ENCODE results near the gene DGKH. TPM values are rescaled to one million over a fixed set of nuclear protein-coding genes. Genes with fewer than 3 reads are reported as not detected.

The DGKH gene
- polyA plus RNA-seq, 1 donor from 2014 or later: 3.5 TPM

- no peaks in the 10 kb centered on the region for H3K9me3 ChIP-seq (ENCODE audit: low read length)
- H3K36me3 ChIP-seq (ENCODE audit: insufficient read depth, low read length): peaks cover 12% of the 10 kb centered on the region
- H3K9ac ChIP-seq (ENCODE audit: low read length): no peak overlapping the region
- no peaks in the 10 kb centered on the region for H3K9me2 ChIP-seq (ENCODE audit: insufficient read depth, low read length)
- H3K4me2 ChIP-seq (ENCODE audit: low read length): no peak overlapping the region
- TF ChIP-seq EP300 (conservative IDR thresholded peaks at IDR 0.05; ENCODE audit: poor library complexity, severe bottlenecking) (no peak), TAF1 (IDR thresholded peaks at IDR 0.05; ENCODE audit: low read depth) (no peak)
- H3K4me3 ChIP-seq (ENCODE audit: low read length): no peak overlapping the region
- H3K27ac ChIP-seq (ENCODE audit: low read length): no peak overlapping the region
- no peaks in the 10 kb centered on the region for H3F3A ChIP-seq (ENCODE audit: insufficient read depth, low read length, poor library complexity, severe bottlenecking)
- H4K20me1 ChIP-seq (ENCODE audit: insufficient read depth): no peaks in the 10 kb centered on the region
- H2AFZ ChIP-seq (ENCODE audit: low read depth, low read length): no peak overlapping the region
- H3K79me2 ChIP-seq (replicated peaks; ENCODE audit: insufficient read depth, low read length): peaks cover 41% of the 10 kb centered on the region
- no peaks in the 10 kb centered on the region for H3K27me3 ChIP-seq (ENCODE audit: insufficient read depth, low read depth, low read length)
Measured at GRCh38 chr13:42284068-42284467, 235.6 kb downstream of the DGKH start.

Small RNA genes lying within 50 kb of the gene (small RNA-seq; reads per million reads assigned to genes)
- gene RPS28P8: 0 reads per million in 3 experiments

Other genes with a start within 250 kb of the DGKH start
- 3.2 and 3.6 TPM in 2 replicates for gene VWA8, start 87.5 kb upstream of the DGKH start, polyA plus RNA-seq
- 19.4 and 20.9 TPM in 2 replicates for gene AKAP11, start 223.5 kb downstream of the DGKH start, polyA plus RNA-seq

Measured in neural cell (in vitro differentiated cells).